K562 (cell line): ENCODE measurements around the gene SEC16A. TPM values are rescaled to one million over a fixed set of nuclear protein-coding genes. Genes with fewer than 3 reads are reported as not detected.

Source experiments
- ATAC-seq: fragments of 200-7000 bp; cut with Tn5 transposase; 3 replicates; pipeline ENCODE4 v1.9.1; 2020; ENCODE audit warnings: moderate library complexity
- BruUV-seq: library from RNA; stranded (reverse); fragments of 400-500 nt; replicated peaks from 2 replicates; lab custom pipeline; 2021; lab: Mats Ljungman, UMichigan
- CTCF ChIA-PET: fragments of 300-600 bp; formaldehyde crosslinking; extraction: SDS; loops from one replicate; lab custom pipeline; 2021; ENCODE audit warnings: low intra/inter-chr PET ratio; lab: Yijun Ruan, JAX
- POLR2A ChIA-PET: fragments of 300-600, 350-650 bp; sonication (Branson Sonifier 250); formaldehyde crosslinking; extraction: SDS; loops from one replicate; lab custom pipeline; 2021; ENCODE audit warnings: antibody characterized with exemption, inconsistent platforms; lab: Yijun Ruan, JAX
- DNase-seq, 4 experiments: peaks; one replicate each; pipeline versions ENCODE4 v3.0.0 to v3.0.0-alpha.2; 2011 to 2018; ENCODE audit warnings: low spot score in 3 of 4, mixed read lengths in 3 of 4; ENCODE audit errors: extremely low read depth in 1 of 4
- FAIRE-seq: peaks from 2 replicates; lab custom pipeline; 2011; peaks lifted over from hg19 to GRCh38; lab: Jason Lieb, UNC
- H2AFZ ChIP-seq: 2 replicates; pipeline ENCODE4 v1.6.0; 2011; ENCODE audit warnings: low read depth, low read length, control low read depth, inconsistent platforms
- H3K27ac ChIP-seq: fragments of 200-600 bp; 3 replicates; pipeline ENCODE4 v1.8.0; 2011; ENCODE audit warnings: low read depth, mild to moderate bottlenecking, control low read depth, inconsistent platforms, low read length, moderate library complexity, mixed read lengths; ENCODE audit errors: extremely low read depth
- H3K27me3 ChIP-seq, 2 experiments: fragments of 300-600 bp in 1 of 2; 2 replicates in 1 of 2; 3 replicates in 1 of 2; pipeline versions ENCODE4 v1.6.0 to v1.8.0; 2011; ENCODE audit warnings: inconsistent platforms in 2 of 2, low read length in 2 of 2, mild to moderate bottlenecking in 1 of 2, mixed read lengths in 1 of 2, moderate library complexity in 1 of 2; ENCODE audit not compliant: control insufficient read depth in 2 of 2, insufficient read depth in 2 of 2
- H3K36me3 ChIP-seq: fragments of 300-600 bp; 3 replicates; pipeline ENCODE4 v1.8.0; 2011; ENCODE audit warnings: mild to moderate bottlenecking, low read length, inconsistent platforms; ENCODE audit not compliant: control insufficient read depth, insufficient read depth
- H3K4me1 ChIP-seq, 2 experiments: fragments of 200-600 bp in 1 of 2; replicated peaks in 1 of 2; 2 replicates in 1 of 2; 3 replicates in 1 of 2; pipeline versions ENCODE4 v1.5.1 to v1.8.0; 2011; ENCODE audit warnings: inconsistent platforms in 2 of 2, low read length in 2 of 2, mild to moderate bottlenecking in 1 of 2, mixed read lengths in 1 of 2, moderate library complexity in 1 of 2; ENCODE audit not compliant: control insufficient read depth in 2 of 2, insufficient read depth in 2 of 2
- H3K4me2 ChIP-seq: 2 replicates; pipeline ENCODE4 v1.6.1; 2011; ENCODE audit warnings: low read length, control low read depth, inconsistent platforms, mixed read lengths; ENCODE audit not compliant: insufficient read depth
- H3K4me3 ChIP-seq: fragments of 200-600 bp; sonication (generic), shearing (Covaris generic); 2 replicates; pipeline ENCODE4 v1.5.1; 2016; ENCODE audit warnings: control low read depth, inconsistent platforms
- H3K79me2 ChIP-seq: fragments of 200-600 bp; 3 replicates; pipeline ENCODE4 v1.8.0; 2011; ENCODE audit warnings: low read length, inconsistent platforms; ENCODE audit not compliant: control insufficient read depth, insufficient read depth
- H3K9ac ChIP-seq, 2 experiments: 2 replicates each; pipeline versions ENCODE4 v1.6.0 to v1.6.1; 2011; ENCODE audit warnings: low read depth in 2 of 2, low read length in 2 of 2, control low read depth in 1 of 2, inconsistent platforms in 1 of 2, mild to moderate bottlenecking in 1 of 2, mixed read lengths in 1 of 2; ENCODE audit not compliant: insufficient read depth in 1 of 2
- H3K9me1 ChIP-seq: one replicate; pipeline ENCODE4 v1.6.0; 2011; ENCODE audit warnings: inconsistent platforms, mild to moderate bottlenecking, low read length, moderate library complexity; ENCODE audit not compliant: control insufficient read depth, insufficient read depth
- H3K9me3 ChIP-seq: replicated peaks from 2 replicates; pipeline ENCODE4 v1.5.1; 2011; ENCODE audit warnings: low read depth, low read length, inconsistent platforms; ENCODE audit not compliant: control insufficient read depth, insufficient read depth
- H4K20me1 ChIP-seq: replicated peaks from 2 replicates; pipeline ENCODE4 v1.6.1; 2011; ENCODE audit warnings: low read length, inconsistent platforms, mixed read lengths; ENCODE audit not compliant: control insufficient read depth, insufficient read depth
- CREBBP ChIP-seq: IDR thresholded peaks from one replicate; pipeline ENCODE4 v1.6.1; 2012; ENCODE audit warnings: low read depth, mild to moderate bottlenecking, control low read depth, inconsistent platforms, low read length
- FOXM1 ChIP-seq, 2 experiments: fragments of 450-650 bp in 1 of 2; sonication (generic) in 1 of 2; formaldehyde crosslinking in 1 of 2; IDR thresholded peaks; 2 replicates each; pipeline versions ENCODE4 v1.6.1 to v1.9.0; 2017 to 2022; ENCODE audit warnings: low read depth in 2 of 2, mild to moderate bottlenecking in 2 of 2, missing genetic modification reagents in 1 of 2, moderate library complexity in 1 of 2
- IFI16 ChIP-seq: fragments of 250-450 bp; sonication (Bioruptor Pico); IDR thresholded peaks from 2 replicates; pipeline ENCODE4 v2.1.2; 2022; ENCODE audit warnings: mild to moderate bottlenecking, inconsistent platforms
- PHF20 ChIP-seq: fragments of 450-650 bp; IDR thresholded peaks from 2 replicates; pipeline ENCODE4 v1.6.1; 2018; ENCODE audit not compliant: partially characterized antibody
- POLR2G ChIP-seq: fragments of 200-400 bp; formaldehyde crosslinking; IDR thresholded peaks from 2 replicates; pipeline ENCODE4 v1.6.1; 2017; ENCODE audit warnings: low read depth, mild to moderate bottlenecking, antibody characterized with exemption, low read length, moderate library complexity
- SIN3A ChIP-seq, 2 experiments: fragments of 150-350 bp in 1 of 2; IDR thresholded peaks; 2 replicates each; pipeline ENCODE4 v1.6.1; 2011 to 2016; ENCODE audit warnings: borderline replicate concordance in 2 of 2, low read depth in 2 of 2, low read length in 2 of 2, mild to moderate bottlenecking in 2 of 2, moderate library complexity in 2 of 2; ENCODE audit not compliant: control insufficient read depth in 1 of 2
- TAL1 ChIP-seq: fragments of 450-650 bp; IDR thresholded peaks from 2 replicates; pipeline ENCODE4 v1.6.1; 2016; ENCODE audit warnings: mild to moderate bottlenecking
- TARDBP ChIP-seq: fragments of 450-650 bp; IDR thresholded peaks from 2 replicates; pipeline ENCODE4 v1.6.1; 2016
- U2AF2 ChIP-seq: fragments of 200-400 bp; formaldehyde crosslinking; optimal IDR thresholded peaks from 2 replicates; pipeline ENCODE3; 2017; ENCODE audit warnings: low read depth, mild to moderate bottlenecking, low read length
- WGBS: fragments of 100-300 bp; shearing (Covaris generic); methylation state at CpG from one replicate; pipeline ENCODE4 v1.1.6; 2016; ENCODE audit warnings: low coverage, mixed read lengths; ENCODE audit not compliant: insufficient coverage; ENCODE audit errors: missing lambda C conversion rate; 5-methylcytosine and 5-hydroxymethylcytosine counted together
- in situ Hi-C: fragments of 300-500 bp; cut with MboI; formaldehyde crosslinking; loops from 4 replicates; pipeline ENCODE4 v1.15.0; 2018; ENCODE audit warnings: inconsistent platforms, mixed read lengths
- intact Hi-C: fragments of 100-400 bp; cut with micrococcal nuclease; formaldehyde crosslinking; loops from 2 replicates; pipeline ENCODE4 v1.14.2; 2022
- polyA plus RNA-seq, 8 experiments: library from polyadenylated mRNA; depleted of rRNA in 4 of 8; stranded (reverse) in 5 of 8; unstranded in 3 of 8; fragments of >200 nt; fragmentation: Nextera tagmentation in 2 of 8; fragmentation: Illumina TruSeq in 1 of 8; extraction: Ambion mirVana in 2 of 8; extraction: Trizol in 1 of 8; gene quantifications; 2 replicates each; pipeline versions ENCODE4 v1.2.1 to v1.2.3, GENCODE V29; 2011 to 2014; ENCODE audit warnings: inconsistent platforms in 1 of 8, missing spikeins in 1 of 8
- total RNA-seq, 7 experiments: library from RNA; depleted of rRNA in 6 of 7; stranded (reverse); fragments of >200 nt in 6 of 7; fragmentation: Illumina TruSeq in 2 of 7; extraction: Trizol in 2 of 7; gene quantifications; 2 replicates each; pipeline versions ENCODE4 v1.2.1 to v1.2.3, GENCODE V29; 2011 to 2021; ENCODE audit warnings: low replicate concordance in 1 of 7
- TF ChIP-seq, protein P1 (sequence below): fragments of 450-650 bp; formaldehyde crosslinking; IDR thresholded peaks from 2 replicates; pipeline ENCODE4 v1.4.0; 2020; ENCODE audit warnings: mild to moderate bottlenecking, moderate library complexity

Gene SEC16A
- total and polyA plus RNA-seq, 9 of the 15 experiments (the other 6 are each of a cell fraction or from before 2014, with no cell fraction given) = 8.3 to 62.8 (median 14.0) TPM

DNA sequence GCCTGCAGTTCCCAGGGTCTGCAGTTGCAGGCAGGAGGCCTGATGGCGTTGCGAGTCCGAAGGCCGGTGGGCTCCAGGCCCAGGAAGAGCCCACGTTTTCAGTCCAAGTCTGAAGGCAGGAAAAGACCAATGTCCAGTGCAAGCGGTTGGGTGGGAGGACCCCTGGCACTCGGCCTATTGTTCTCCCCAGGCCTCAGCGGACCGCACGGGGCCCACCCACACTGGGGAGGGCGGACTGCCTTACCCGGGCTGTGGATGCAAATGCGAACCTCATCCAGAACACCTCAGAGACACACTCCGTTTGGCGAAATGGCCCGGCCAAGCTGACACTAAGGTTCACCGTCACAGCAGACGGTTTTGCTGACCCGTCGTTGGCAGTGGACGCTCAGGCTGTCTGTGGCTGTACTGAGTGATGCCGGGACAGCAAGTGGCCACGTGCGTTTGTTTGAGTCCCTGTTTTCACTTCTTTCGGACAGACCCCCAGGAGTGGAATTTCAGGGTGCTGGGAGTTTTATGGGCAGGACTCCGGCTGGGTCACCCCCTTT, 10.2 kb upstream of the SEC16A start:
- H3K36me3 ChIP-seq = peaks cover 24% of the 10 kb centered on the region; the same call in 1 of the 3 replicates
- CTCF ChIA-PET = interaction anchor here (2.7 kb wide), 1 partner anchor 137 kb away, joined by 12 read pairs; no protein-coding TSS in a partner anchor
- H3K27me3 ChIP-seq = peaks cover 0 to 15% of the 10 kb centered on the region in 2 experiments; a peak in 2 of 5 replicates
- no peaks in the 10 kb centered on the region for H3K9me3 ChIP-seq
- no TSS peak for BruUV-seq
- intact Hi-C loops = no loop called here
- no peak for FAIRE-seq
- H3K4me3 ChIP-seq = no peak overlapping the region
- no peak overlapping the region for H3K9ac ChIP-seq
- 60% methylated on average over 26 of the region's 26 CpGs for WGBS
- H4K20me1 ChIP-seq = peaks cover 3% of the 10 kb centered on the region; the same call in 1 of the 2 replicates
- no peaks in the 10 kb centered on the region for H3K79me2 ChIP-seq
- H3K9me1 ChIP-seq = no peaks in the 10 kb centered on the region
- no peak for DNase-seq
- peaks cover 2 to 32% of the 10 kb centered on the region in 2 experiments; a peak in 2 of 5 replicates for H3K4me1 ChIP-seq
- TF ChIP-seq POLR2G (peak; percentile 55; the same call in 1 of the 2 replicates), U2AF2 (no peak)
- no peak overlapping the region for H2AFZ ChIP-seq
- in situ Hi-C loops = loop anchor here (5.0 kb wide), 1 partner anchor 134 kb away; no protein-coding TSS in a partner anchor
- no peak overlapping the region for H3K27ac ChIP-seq
- H3K4me2 ChIP-seq = no peak overlapping the region
- POLR2A ChIA-PET = no interaction called here
- ATAC-seq = no peak

DNA sequence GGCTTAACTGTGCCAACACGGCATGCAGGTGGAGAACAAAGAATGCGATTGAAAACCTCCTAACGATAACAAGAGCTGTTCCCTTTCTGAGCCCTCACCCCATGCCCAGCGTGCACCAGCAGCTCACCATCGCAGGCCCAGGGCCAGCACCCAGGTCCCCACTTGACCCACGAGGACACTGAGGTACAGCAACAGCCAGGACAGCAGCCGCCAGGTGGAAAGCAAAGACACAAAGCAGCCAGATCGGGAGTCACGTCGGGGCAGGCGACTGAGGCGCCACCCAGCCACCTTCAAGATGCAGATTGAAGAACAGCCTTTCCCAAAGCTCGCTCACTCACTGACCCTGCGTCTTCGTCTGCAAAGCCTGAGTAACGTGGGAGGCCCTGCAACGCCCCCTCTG, 6.9 kb upstream of the SEC16A start:
- FAIRE-seq = no peak
- no peak overlapping the region for H3K4me2 ChIP-seq
- CTCF ChIA-PET = interaction anchor here (0.7 to 7.1 kb wide), 3 partner anchors 126 to 154 kb away, joined by 3 to 154 read pairs (median 6); no protein-coding TSS in a partner anchor
- no peak for DNase-seq
- intact Hi-C loops (loop anchor here (5.0 kb wide), 1 partner anchor 203 kb away; no protein-coding TSS in a partner anchor), in situ Hi-C loops (loop anchor here (5.0 kb wide), 1 partner anchor 138 kb away; no protein-coding TSS in a partner anchor)
- ATAC-seq = no peak
- no peak overlapping the region for H3K4me3 ChIP-seq
- 24% methylated on average over 13 of the region's 17 CpGs for WGBS
- no peaks in the 10 kb centered on the region for H3K9me1 ChIP-seq
- no peak overlapping the region for H2AFZ ChIP-seq
- BruUV-seq = no TSS peak
- no peaks in the 10 kb centered on the region for H3K79me2 ChIP-seq
- H3K36me3 ChIP-seq = no peaks in the 10 kb centered on the region
- peaks cover 7% of the 10 kb centered on the region for H4K20me1 ChIP-seq
- H3K9ac ChIP-seq = no peak overlapping the region
- peaks cover 2 to 30% of the 10 kb centered on the region in 2 experiments; a peak in 3 of 5 replicates for H3K4me1 ChIP-seq
- H3K27ac ChIP-seq = no peak overlapping the region
- H3K9me3 ChIP-seq = no peaks in the 10 kb centered on the region
- POLR2A ChIA-PET = interaction anchor here (0.6 kb wide), 1 partner anchor 45 kb away, joined by 3 read pairs; no protein-coding TSS in a partner anchor
- H3K27me3 ChIP-seq = peaks cover 0 to 31% of the 10 kb centered on the region in 2 experiments; a peak in 3 of 5 replicates
- TF ChIP-seq IFI16 (CRISPR knock-in tag) (no peak), FOXM1 (IDR thresholded peaks at IDR 0.05; ENCODE audit: low read depth) (no peak), FOXM1 (CRISPR knock-in tag; IDR thresholded peaks at IDR 0.05; ENCODE audit: low read depth) (no peak), PHF20 (no peak), TAL1 (no peak), CREBBP (no peak), TARDBP (no peak), SIN3A (IDR thresholded peaks at IDR 0.05; ENCODE audit: borderline replicate concordance in 2 of 2, control insufficient read depth in 1 of 2, low read depth in 2 of 2, low read length in 2 of 2) (no peak)
- TF ChIP-seq, protein P1, sequence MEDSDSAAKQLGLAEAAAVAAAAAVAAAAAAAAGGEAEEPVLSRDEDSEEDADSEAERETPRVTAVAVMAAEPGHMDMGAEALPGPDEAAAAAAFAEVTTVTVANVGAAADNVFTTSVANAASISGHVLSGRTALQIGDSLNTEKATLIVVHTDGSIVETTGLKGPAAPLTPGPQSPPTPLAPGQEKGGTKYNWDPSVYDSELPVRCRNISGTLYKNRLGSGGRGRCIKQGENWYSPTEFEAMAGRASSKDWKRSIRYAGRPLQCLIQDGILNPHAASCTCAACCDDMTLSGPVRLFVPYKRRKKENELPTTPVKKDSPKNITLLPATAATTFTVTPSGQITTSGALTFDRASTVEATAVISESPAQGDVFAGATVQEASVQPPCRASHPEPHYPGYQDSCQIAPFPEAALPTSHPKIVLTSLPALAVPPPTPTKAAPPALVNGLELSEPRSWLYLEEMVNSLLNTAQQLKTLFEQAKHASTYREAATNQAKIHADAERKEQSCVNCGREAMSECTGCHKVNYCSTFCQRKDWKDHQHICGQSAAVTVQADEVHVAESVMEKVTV (CRISPR knock-in tag) = no peak
